K562 (cell line): Measurements from ENCODE around the gene FITM2. TPM values are rescaled to one million over a fixed set of nuclear protein-coding genes. Genes with fewer than 3 reads are reported as not detected.

ENCODE experiments used
- DACH1 ChIP-seq: fragments of 450-650 bp; IDR thresholded peaks from 2 replicates; pipeline ENCODE4 v1.6.1; 2018; ENCODE audit not compliant: partially characterized antibody
- ETS2 ChIP-seq: IDR thresholded peaks from 2 replicates; pipeline ENCODE4 v1.6.1; 2016; ENCODE audit warnings: borderline replicate concordance, missing genetic modification characterization, mild to moderate bottlenecking, moderate library complexity, missing compliant biosample characterization; ENCODE audit not compliant: poor library complexity, severe bottlenecking
- ETV1 ChIP-seq: fragments of 450-650 bp; conservative IDR thresholded peaks from 2 replicates; pipeline ENCODE4 v1.6.1; 2016; ENCODE audit warnings: missing genetic modification characterization, control low read depth, low read depth, missing compliant biosample characterization
- FOXK1 ChIP-seq: sonication (generic); formaldehyde crosslinking; IDR thresholded peaks from 2 replicates; pipeline ENCODE4 v1.8.0; 2022; ENCODE audit warnings: missing genetic modification reagents, mild to moderate bottlenecking, borderline replicate concordance
- FOXP1 ChIP-seq: sonication (generic); formaldehyde crosslinking; IDR thresholded peaks from 2 replicates; pipeline ENCODE4 v1.8.0; 2022; ENCODE audit warnings: mild to moderate bottlenecking, missing genetic modification reagents
- KHSRP ChIP-seq: fragments of 450-650 bp; IDR thresholded peaks from 2 replicates; pipeline ENCODE4 v1.6.1; 2017
- LEF1 ChIP-seq: fragments of 450-650 bp; IDR thresholded peaks from 2 replicates; pipeline ENCODE4 v1.6.1; 2016; ENCODE audit warnings: mild to moderate bottlenecking
- MED1 ChIP-seq: sonication (generic); formaldehyde crosslinking; IDR thresholded peaks from 2 replicates; pipeline ENCODE4 v1.8.1; 2023; ENCODE audit warnings: missing genetic modification reagents, borderline replicate concordance
- NCOA4 ChIP-seq: fragments of 450-650 bp; IDR thresholded peaks from 2 replicates; pipeline ENCODE4 v1.6.1; 2018; ENCODE audit warnings: mild to moderate bottlenecking; ENCODE audit not compliant: partially characterized antibody
- RBM17 ChIP-seq: fragments of 200-400 bp; formaldehyde crosslinking; IDR thresholded peaks from 2 replicates; pipeline ENCODE4 v1.6.1; 2017; ENCODE audit warnings: low read depth, mild to moderate bottlenecking, low read length, borderline replicate concordance
- RFX1 ChIP-seq: fragments of 450-650 bp; IDR thresholded peaks from 2 replicates; pipeline ENCODE4 v1.6.1; 2016; ENCODE audit warnings: mild to moderate bottlenecking, moderate library complexity
- SLC30A9 ChIP-seq: fragments of 250-450 bp; sonication (Bioruptor Pico); IDR thresholded peaks from 2 replicates; pipeline ENCODE4 v1.8.0; 2022; ENCODE audit warnings: mild to moderate bottlenecking, moderate library complexity
- STAT5A ChIP-seq: IDR thresholded peaks from 2 replicates; pipeline ENCODE4 v1.6.1; 2012; ENCODE audit warnings: low read length, inconsistent platforms, borderline replicate concordance
- TCF3 ChIP-seq: sonication (generic); formaldehyde crosslinking; IDR thresholded peaks from 2 replicates; pipeline ENCODE4 v1.4.0; 2020; ENCODE audit warnings: mild to moderate bottlenecking, missing genetic modification reagents
- ZKSCAN8 ChIP-seq: fragments of 200-800 bp; sonication (Bioruptor generic); IDR thresholded peaks from 2 replicates; pipeline ENCODE4 v1.6.1; 2016; ENCODE audit warnings: missing genetic modification characterization, missing compliant biosample characterization
- ZNF143 ChIP-seq: sonication (generic); formaldehyde crosslinking; IDR thresholded peaks from 2 replicates; pipeline ENCODE4 v1.9.0; 2022; ENCODE audit warnings: mild to moderate bottlenecking, missing genetic modification reagents
- ZNF644 ChIP-seq: fragments of 200-800 bp; sonication (Bioruptor generic); IDR thresholded peaks from 2 replicates; pipeline ENCODE4 v1.6.1; 2016; ENCODE audit warnings: low read depth, missing genetic modification characterization, missing compliant biosample characterization
- polyA plus RNA-seq, 8 experiments: library from polyadenylated mRNA; depleted of rRNA in 4 of 8; stranded (reverse) in 5 of 8; unstranded in 3 of 8; fragments of >200 nt; fragmentation: Nextera tagmentation in 2 of 8; fragmentation: Illumina TruSeq in 1 of 8; extraction: Ambion mirVana in 2 of 8; extraction: Trizol in 1 of 8; gene quantifications; 2 replicates each; pipeline versions ENCODE4 v1.2.1 to v1.2.3, GENCODE V29; 2011 to 2014; ENCODE audit warnings: inconsistent platforms in 1 of 8, missing spikeins in 1 of 8
- total RNA-seq, 7 experiments: library from RNA; depleted of rRNA in 6 of 7; stranded (reverse); fragments of >200 nt in 6 of 7; fragmentation: Illumina TruSeq in 2 of 7; extraction: Trizol in 2 of 7; gene quantifications; 2 replicates each; pipeline versions ENCODE4 v1.2.1 to v1.2.3, GENCODE V29; 2011 to 2021; ENCODE audit warnings: low replicate concordance in 1 of 7
- TF ChIP-seq, protein P1 (sequence below): fragments of 450-650 bp; formaldehyde crosslinking; conservative IDR thresholded peaks from 2 replicates; pipeline ENCODE4 v1.4.0; 2022; ENCODE audit warnings: mild to moderate bottlenecking, missing genetic modification characterization

FITM2 gene
- total and polyA plus RNA-seq, 9 of the 15 experiments (the other 6 are each of a cell fraction or from before 2014, with no cell fraction given): 0.64 to 2.8 (median 1.8) TPM

DNA sequence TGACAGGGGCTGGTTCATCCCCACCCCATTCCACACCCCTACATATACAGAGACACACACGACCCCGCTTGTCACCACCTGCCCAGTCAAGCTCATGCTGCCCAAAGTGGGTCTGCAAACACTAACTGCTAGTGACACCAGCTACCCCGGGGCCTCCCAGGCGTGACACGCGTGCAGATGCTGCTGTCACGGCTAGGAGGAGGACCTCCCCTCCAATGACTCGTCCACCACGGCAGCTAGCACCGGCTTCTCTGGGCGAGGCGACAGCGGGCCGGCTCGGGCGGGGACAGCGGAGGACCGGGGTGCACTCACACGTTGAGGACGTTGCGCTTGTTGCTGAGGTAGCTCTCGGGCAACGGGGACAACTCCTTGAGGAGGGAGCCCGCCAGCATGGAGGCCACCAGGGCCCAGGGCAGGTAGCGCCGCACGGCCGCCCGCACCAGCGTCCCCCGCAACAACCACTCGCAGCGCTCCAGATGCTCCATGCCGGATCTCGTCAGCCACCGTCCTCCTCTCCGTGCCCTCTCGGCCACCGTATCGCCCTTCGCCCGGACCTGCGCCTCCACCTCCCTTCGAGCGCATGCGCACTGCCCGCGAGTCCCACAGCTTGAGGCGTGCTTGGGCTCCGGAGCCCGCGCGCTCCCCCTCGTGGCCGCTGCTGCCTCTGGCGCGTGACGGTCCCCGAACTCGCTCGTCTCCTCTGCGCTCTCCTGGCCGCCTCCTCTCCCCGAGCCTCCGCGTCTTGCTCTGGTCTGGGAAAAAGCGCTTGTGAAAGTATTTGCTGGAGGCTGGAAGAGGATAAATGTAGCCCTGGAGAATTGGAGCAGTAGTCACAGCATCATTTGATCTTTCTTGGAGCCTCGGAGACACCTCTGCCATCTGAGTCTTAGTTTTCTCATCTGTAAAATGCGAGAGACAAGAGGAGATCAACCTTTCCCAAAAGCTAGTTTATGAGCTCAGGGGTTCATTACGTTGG lies at the start of gene FITM2 (continued):
- TF ChIP-seq NCOA4 (no peak), STAT5A (no peak), SLC30A9 (no peak), ZKSCAN8 (CRISPR knock-in tag) (no peak), DACH1 (no peak), ETS2 (tag) (no peak), ZNF143 (CRISPR knock-in tag) (no peak), RFX1 (no peak), LEF1 (no peak), MED1 (CRISPR knock-in tag) (no peak), KHSRP (no peak), ETV1 (no peak), FOXK1 (CRISPR knock-in tag) (no peak), FOXP1 (CRISPR knock-in tag) (peak; percentile 80; the same call in 1 of the 2 replicates), RBM17 (no peak), ZNF644 (tag) (no peak), TCF3 (CRISPR knock-in tag) (no peak)
- TF ChIP-seq, protein P1, sequence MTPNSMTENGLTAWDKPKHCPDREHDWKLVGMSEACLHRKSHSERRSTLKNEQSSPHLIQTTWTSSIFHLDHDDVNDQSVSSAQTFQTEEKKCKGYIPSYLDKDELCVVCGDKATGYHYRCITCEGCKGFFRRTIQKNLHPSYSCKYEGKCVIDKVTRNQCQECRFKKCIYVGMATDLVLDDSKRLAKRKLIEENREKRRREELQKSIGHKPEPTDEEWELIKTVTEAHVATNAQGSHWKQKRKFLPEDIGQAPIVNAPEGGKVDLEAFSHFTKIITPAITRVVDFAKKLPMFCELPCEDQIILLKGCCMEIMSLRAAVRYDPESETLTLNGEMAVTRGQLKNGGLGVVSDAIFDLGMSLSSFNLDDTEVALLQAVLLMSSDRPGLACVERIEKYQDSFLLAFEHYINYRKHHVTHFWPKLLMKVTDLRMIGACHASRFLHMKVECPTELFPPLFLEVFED: no peak
- TF ChIP-seq, all 486 proteins: peak for 96
